Colonic mucosa (tissue), 4 donors: ENCODE measurements around the gene MMS22L. TPM values are rescaled to one million over a fixed set of nuclear protein-coding genes. Genes with fewer than 3 reads are reported as not detected.

ENCODE experiments used
- DNase-seq: peaks from one replicate; pipeline ENCODE4 v3.0.0-alpha.2; 2020
- H3K27ac ChIP-seq: fragments of 200-600 bp; one replicate; pipeline ENCODE4 v1.8.0; 2021
- H3K27me3 ChIP-seq: fragments of 200-600 bp; one replicate; pipeline ENCODE4 v1.8.0; 2021
- H3K36me3 ChIP-seq: fragments of 200-600 bp; one replicate; pipeline ENCODE4 v1.8.0; 2021
- H3K4me1 ChIP-seq: fragments of 200-600 bp; one replicate; pipeline ENCODE4 v1.8.0; 2021; ENCODE audit warnings: mild to moderate bottlenecking
- H3K4me3 ChIP-seq: fragments of 200-600 bp; one replicate; pipeline ENCODE4 v1.8.0; 2021
- H3K9ac ChIP-seq, 2 donors: one replicate each; pipeline ENCODE4 v1.7.0; 2013; ENCODE audit warnings: control low read depth in 2 of 2, low read depth in 2 of 2, low read length in 2 of 2
- H3K9me3 ChIP-seq: fragments of 200-600 bp; one replicate; pipeline ENCODE4 v1.8.0; 2021
- CTCF ChIP-seq: fragments of 200-600 bp; IDR thresholded peaks from one replicate; pipeline ENCODE4 v1.8.0; 2022; ENCODE audit warnings: antibody characterized with exemption, mild to moderate bottlenecking
- intact Hi-C: fragments of 100-400 bp; cut with DNase I; formaldehyde crosslinking; loops from one replicate; pipeline ENCODE4 v1.14.1; 2022
- total RNA-seq, 2 donors: library from RNA; stranded (reverse); fragmentation: NEBNext Ultra II Directional in 1 of 2; extraction: Animal tissue kit (Norgen Biotek cat#: 25700) in 1 of 2; gene quantifications; one replicate each; pipeline ENCODE4 v1.2.1, GENCODE V29; 2021
- donor health status: healthy.
- donor health status: DM: no; HTN: no; CAD: no.
- donor health status: DM: no; HTN: no; CAD: no.

Gene MMS22L
- total RNA-seq = 10 to 100 TPM in 1 of 2 donors, 1 to 10 TPM in 1; 9.1 to 21.4 TPM

- no peak for TF ChIP-seq CTCF
- H3K9me3 ChIP-seq = no peaks in the 10 kb centered on the region
- peak within 1 kb of the TSS; percentile 71 to 85 for H3K9ac ChIP-seq
- intact Hi-C loops = no loop called here
- H3K4me1 ChIP-seq = no peaks in the 10 kb centered on the region
- H3K36me3 ChIP-seq = no peaks in the 10 kb centered on the region
- H3K4me3 ChIP-seq = peak within 1 kb of the TSS; percentile 77
- no peaks in the 10 kb centered on the region for H3K27me3 ChIP-seq
- peak within 1 kb of the TSS; percentile 32 for H3K27ac ChIP-seq
- peak; percentile 96 for DNase-seq
Measured at GRCh38 chr6:97282726-97283617, at the start of gene MMS22L. MMS22L (minus strand) TSS chr6:97283216; CDS start chr6:97282477, 739 bp downstream.

DNA sequence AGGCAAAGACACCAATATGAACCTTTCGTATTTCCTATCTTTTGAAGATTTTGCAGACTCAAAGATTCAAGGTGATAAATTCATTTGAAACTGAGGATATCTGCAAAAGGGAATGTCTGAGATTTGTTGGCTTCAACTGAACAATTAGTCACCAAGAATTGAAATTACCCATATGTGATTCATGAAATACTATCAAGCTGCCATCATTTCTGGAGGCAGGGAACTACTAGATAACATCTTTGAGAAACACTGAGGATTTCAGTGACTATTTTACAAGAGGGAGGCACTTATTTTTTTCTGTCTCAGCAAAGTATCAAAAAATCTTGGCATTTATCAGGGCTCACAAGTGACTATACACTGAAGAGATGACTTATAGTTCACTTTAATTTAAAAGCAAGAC is 39.8 kb upstream of the MMS22L start:
- Histone ChIP-seq H3K4me1 (no peaks in the 10 kb centered on the region), H3K36me3 (no peaks in the 10 kb centered on the region), H3K27ac (no peak overlapping the region), H3K9ac (no peak overlapping the region), H3K9me3 (no peaks in the 10 kb centered on the region), H3K27me3 (no peaks in the 10 kb centered on the region), H3K4me3 (no peak overlapping the region)
- intact Hi-C loops = no loop called here
- no peak for TF ChIP-seq CTCF
- DNase-seq = no peak

DNA sequence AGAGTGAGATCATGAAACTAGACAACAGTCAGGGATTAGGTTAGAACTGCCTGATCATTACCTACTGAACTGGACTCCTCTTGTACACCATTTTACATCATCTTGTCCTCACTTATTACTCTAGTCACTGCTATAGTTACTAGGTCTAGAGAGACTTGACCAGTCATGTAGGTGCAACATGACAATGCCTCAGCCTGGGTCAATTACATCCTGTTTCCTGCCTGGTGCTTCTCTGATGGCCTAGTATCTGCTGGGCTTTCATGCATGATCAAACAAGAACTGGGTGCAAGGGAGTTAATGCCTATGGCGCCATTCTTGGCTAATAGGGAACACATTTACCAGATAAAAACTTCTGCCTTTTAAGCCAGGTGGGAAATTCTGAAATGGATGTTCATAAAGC is 39.2 kb upstream of the MMS22L start:
- no peak for DNase-seq
- Histone ChIP-seq H3K36me3 (no peaks in the 10 kb centered on the region), H3K9me3 (no peaks in the 10 kb centered on the region), H3K4me1 (no peaks in the 10 kb centered on the region), H3K27ac (no peak overlapping the region), H3K27me3 (no peaks in the 10 kb centered on the region), H3K9ac (no peak overlapping the region), H3K4me3 (no peak overlapping the region)
- intact Hi-C loops = no loop called here
- TF ChIP-seq CTCF = no peak

DNA sequence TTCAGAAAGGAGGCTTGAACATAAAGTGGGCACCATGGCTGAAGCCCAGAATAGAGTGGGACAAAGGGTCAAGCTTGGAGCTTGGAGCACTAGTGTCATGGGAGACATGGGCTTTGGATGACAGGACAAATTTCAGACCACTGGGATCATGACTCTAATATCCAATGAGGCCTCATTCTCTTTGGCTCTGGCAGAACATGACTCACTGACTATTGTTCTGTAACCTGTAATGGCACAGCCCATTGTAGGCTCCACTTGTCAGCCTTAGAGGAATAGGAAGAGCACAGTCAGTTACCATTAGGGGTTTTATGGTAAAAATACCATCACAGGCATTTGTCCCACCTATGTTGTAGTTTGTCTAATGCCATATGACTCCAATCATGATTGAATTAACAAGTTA is 34.0 kb upstream of the MMS22L start:
- no peak overlapping the region for H3K27ac ChIP-seq
- intact Hi-C loops = no loop called here
- H3K36me3 ChIP-seq = no peaks in the 10 kb centered on the region
- H3K9me3 ChIP-seq = no peaks in the 10 kb centered on the region
- no peaks in the 10 kb centered on the region for H3K27me3 ChIP-seq
- no peak for DNase-seq
- H3K4me3 ChIP-seq = no peak overlapping the region
- no peak overlapping the region for H3K9ac ChIP-seq
- H3K4me1 ChIP-seq = no peaks in the 10 kb centered on the region
- TF ChIP-seq CTCF = no peak

DNA sequence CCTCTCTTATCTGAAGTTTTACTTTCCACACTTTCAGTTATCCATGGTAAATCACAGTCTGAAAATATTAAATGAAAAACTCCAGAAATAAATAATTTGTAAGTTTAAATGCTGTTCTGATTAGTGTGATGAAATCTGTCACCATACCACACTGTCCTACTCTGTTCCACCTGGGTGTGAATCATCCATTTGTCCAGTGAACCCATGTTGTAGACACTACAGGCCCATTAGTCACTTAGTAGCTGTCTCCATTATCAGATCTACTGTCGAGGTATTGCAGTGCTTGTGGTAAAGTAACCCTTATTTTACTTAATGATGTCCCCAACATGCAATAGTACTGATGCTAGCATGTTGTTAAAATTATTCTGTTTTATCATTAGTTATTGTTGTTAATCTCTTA is 29.2 kb upstream of the MMS22L start:
- no peak overlapping the region for H3K9ac ChIP-seq
- intact Hi-C loops = no loop called here
- no peak for TF ChIP-seq CTCF

More for the DNA sequence above, 29.2 kb upstream of the MMS22L start:
- Histone ChIP-seq H3K36me3 (no peaks in the 10 kb centered on the region), H3K9me3 (no peaks in the 10 kb centered on the region), H3K4me3 (no peak overlapping the region), H3K27me3 (no peaks in the 10 kb centered on the region), H3K27ac (no peak overlapping the region), H3K4me1 (no peaks in the 10 kb centered on the region)
- DNase-seq = no peak
